WERI-Rb-1 (cell line): ENCODE data around the gene FABP3.

Experiments
- DNase-seq: peaks from one replicate; pipeline ENCODE4 v3.0.0-alpha.2; 2020
- H3K27ac ChIP-seq: fragments of 250-450 bp; sonication (Bioruptor Pico); 2 replicates; pipeline ENCODE4 v1.5.1; 2020; ENCODE audit warnings: mild to moderate bottlenecking, moderate library complexity
- H3K27me3 ChIP-seq: fragments of 250-450 bp; sonication (Bioruptor Pico); 2 replicates; pipeline ENCODE4 v1.5.1; 2021; ENCODE audit warnings: mild to moderate bottlenecking, low read depth, moderate library complexity; ENCODE audit not compliant: insufficient read depth, severe bottlenecking
- H3K36me3 ChIP-seq: fragments of 250-450 bp; sonication (Bioruptor Pico); 2 replicates; pipeline ENCODE4 v1.5.1; 2020; ENCODE audit warnings: mild to moderate bottlenecking, moderate library complexity
- H3K4me3 ChIP-seq: 2 replicates; pipeline ENCODE4 v1.5.1; 2011; ENCODE audit warnings: low read depth, mild to moderate bottlenecking, control low read depth, low read length
- H3K9me3 ChIP-seq: fragments of 250-450 bp; sonication (Bioruptor Pico); 2 replicates; pipeline ENCODE4 v1.5.1; 2021; ENCODE audit warnings: mild to moderate bottlenecking, moderate library complexity; ENCODE audit not compliant: severe bottlenecking
- CTCF ChIP-seq: IDR thresholded peaks from 2 replicates; pipeline ENCODE4 v1.5.1; 2011; ENCODE audit warnings: low read depth, mild to moderate bottlenecking, control low read depth, inconsistent platforms, low read length

Gene FABP3

DNA sequence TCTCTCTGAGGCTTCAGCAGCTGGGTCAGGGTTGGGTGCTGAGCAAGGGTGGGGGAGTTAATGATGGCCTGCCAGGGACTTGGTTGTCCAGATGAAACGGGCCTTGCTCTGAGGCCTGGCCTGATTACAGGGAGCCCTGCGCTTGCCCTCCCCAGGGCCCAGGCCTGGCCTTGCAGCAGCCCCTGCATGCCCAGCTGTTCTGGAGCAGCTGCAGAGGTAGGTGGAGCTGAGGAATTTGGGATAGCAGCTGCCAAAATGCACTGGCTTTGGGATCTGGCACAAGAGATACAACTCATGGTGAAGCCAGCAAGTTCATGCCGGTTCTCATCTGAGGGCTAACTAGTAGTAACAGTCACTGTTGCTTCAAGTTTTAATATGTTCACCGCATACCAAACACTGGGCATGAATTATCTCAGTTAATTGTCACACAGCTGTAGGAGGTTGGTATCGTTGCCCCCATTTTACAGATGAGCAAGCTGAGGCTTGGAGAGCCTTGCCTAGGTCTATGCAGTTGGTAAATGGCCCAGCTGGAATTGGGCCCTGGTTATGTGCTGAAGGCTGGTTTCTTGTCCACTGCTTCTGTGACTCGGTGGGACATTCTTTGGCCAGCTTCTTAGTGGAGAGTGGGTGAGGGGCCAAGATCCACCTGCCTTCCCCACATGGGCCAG is 32.8 kb upstream of the FABP3 start:
- no peak for TF ChIP-seq CTCF
- no peaks in the 10 kb centered on the region for H3K9me3 ChIP-seq
- H3K27ac ChIP-seq: no peak overlapping the region
- H3K4me3 ChIP-seq: no peak overlapping the region
- no peaks in the 10 kb centered on the region for H3K27me3 ChIP-seq
- DNase-seq: no peak
- H3K36me3 ChIP-seq: no peaks in the 10 kb centered on the region

- TF ChIP-seq CTCF: no peak
- no peak overlapping the region for H3K27ac ChIP-seq
- no peak for DNase-seq
- H3K27me3 ChIP-seq: no peaks in the 10 kb centered on the region
- H3K4me3 ChIP-seq: no peak overlapping the region
- H3K36me3 ChIP-seq: no peaks in the 10 kb centered on the region
- H3K9me3 ChIP-seq: no peaks in the 10 kb centered on the region
Measured at GRCh38 chr1:31401241-31401640, 28.4 kb upstream of the FABP3 start.

DNA sequence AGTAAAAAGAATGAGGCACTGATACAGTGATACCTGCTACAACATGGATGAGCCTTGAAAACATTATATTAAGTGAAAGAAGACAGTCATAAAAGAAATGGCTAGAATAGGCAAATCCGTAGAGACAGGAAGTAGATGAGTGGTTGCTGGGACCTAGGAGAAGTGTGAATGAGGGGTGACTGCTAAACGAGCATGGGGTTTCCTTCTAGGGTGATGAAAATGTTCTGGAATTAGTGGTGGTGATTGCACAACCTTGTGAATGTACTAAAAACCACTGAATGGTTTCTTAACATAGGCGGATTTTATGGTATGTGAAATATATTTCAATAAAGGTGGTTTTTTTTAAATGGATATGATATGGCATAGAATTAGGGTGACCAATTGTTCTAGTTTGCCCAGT is 27.5 kb upstream of the FABP3 start:
- Histone ChIP-seq H3K27ac (no peak overlapping the region), H3K36me3 (no peaks in the 10 kb centered on the region), H3K27me3 (no peaks in the 10 kb centered on the region), H3K9me3 (no peaks in the 10 kb centered on the region), H3K4me3 (no peak overlapping the region)
- no peak for TF ChIP-seq CTCF
- no peak for DNase-seq

- Histone ChIP-seq H3K27ac (no peak overlapping the region), H3K4me3 (no peak overlapping the region), H3K9me3 (no peaks in the 10 kb centered on the region), H3K36me3 (no peaks in the 10 kb centered on the region), H3K27me3 (no peaks in the 10 kb centered on the region)
- no peak for TF ChIP-seq CTCF
- DNase-seq: no peak
Measured at GRCh38 chr1:31399976-31400375, 27.1 kb upstream of the FABP3 start.

GRCh38 chr1:31398246-31398645 is 25.4 kb upstream of the FABP3 start:
- Histone ChIP-seq H3K27me3 (no peaks in the 10 kb centered on the region), H3K27ac (no peak overlapping the region), H3K9me3 (no peaks in the 10 kb centered on the region), H3K4me3 (no peak overlapping the region), H3K36me3 (no peaks in the 10 kb centered on the region)
- no peak for TF ChIP-seq CTCF
- no peak for DNase-seq
